GM21423 (cell line): Measurements from ENCODE around the gene CXCL12.

Experiments used
- ATAC-seq: cut with Tn5 transposase; IDR thresholded peaks from one replicate; pipeline ENCODE4 v1.9.1; 2021; ENCODE audit warnings: mild to moderate bottlenecking, moderate library complexity; ENCODE audit not compliant: unreplicated experiment

CXCL12 gene

GRCh38 chr10:44335330-44336021, 49.4 kb downstream of the CXCL12 start:
- no peak for ATAC-seq

GRCh38 chr10:44334621-44335184, 50.2 kb downstream of the CXCL12 start:
- no peak for ATAC-seq

- ATAC-seq, result no peak
These were observed 50.8 kb downstream of the CXCL12 start for GRCh38 chr10:44334091-44334490.

GRCh38 chr10:44333511-44333910, 51.4 kb downstream of the CXCL12 start:
- ATAC-seq, result no peak

GRCh38 chr10:44332465-44332864, 52.4 kb downstream of the CXCL12 start:
- no peak for ATAC-seq

- no peak for ATAC-seq
These were observed 54.5 kb downstream of the CXCL12 start for GRCh38 chr10:44330431-44330830.

GRCh38 chr10:44327461-44327860, 57.4 kb downstream of the CXCL12 start:
- no peak for ATAC-seq
